ENCODE results near the gene RBM27. TPM values are rescaled to one million over a fixed set of nuclear protein-coding genes. Genes with fewer than 3 reads are reported as not detected.

RBM27 gene
- total RNA-seq, 1 experiment from 2014 or later, result 32.6 TPM

DNA sequence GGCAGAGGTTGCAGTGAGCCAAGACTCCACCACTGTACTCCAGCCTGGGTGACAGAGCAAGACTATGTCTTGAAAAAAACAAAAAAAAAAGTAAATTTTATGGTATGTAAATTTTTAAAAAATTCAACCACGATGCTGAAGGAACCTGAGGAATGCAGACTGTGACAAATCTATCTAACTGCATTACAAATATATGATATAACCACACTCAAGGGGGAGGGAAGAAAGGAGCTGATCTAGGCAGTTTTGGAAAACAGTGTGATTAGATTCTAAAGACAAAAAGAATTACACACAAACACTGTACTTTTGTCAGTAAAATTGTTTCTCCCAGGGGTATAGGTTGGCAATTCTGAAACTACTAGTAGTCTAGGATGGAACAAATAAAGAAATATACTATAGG, 37.9 kb upstream of the RBM27 start:
- TF ChIP-seq, protein P1, sequence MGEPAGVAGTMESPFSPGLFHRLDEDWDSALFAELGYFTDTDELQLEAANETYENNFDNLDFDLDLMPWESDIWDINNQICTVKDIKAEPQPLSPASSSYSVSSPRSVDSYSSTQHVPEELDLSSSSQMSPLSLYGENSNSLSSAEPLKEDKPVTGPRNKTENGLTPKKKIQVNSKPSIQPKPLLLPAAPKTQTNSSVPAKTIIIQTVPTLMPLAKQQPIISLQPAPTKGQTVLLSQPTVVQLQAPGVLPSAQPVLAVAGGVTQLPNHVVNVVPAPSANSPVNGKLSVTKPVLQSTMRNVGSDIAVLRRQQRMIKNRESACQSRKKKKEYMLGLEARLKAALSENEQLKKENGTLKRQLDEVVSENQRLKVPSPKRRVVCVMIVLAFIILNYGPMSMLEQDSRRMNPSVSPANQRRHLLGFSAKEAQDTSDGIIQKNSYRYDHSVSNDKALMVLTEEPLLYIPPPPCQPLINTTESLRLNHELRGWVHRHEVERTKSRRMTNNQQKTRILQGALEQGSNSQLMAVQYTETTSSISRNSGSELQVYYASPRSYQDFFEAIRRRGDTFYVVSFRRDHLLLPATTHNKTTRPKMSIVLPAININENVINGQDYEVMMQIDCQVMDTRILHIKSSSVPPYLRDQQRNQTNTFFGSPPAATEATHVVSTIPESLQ (CRISPR knock-in tag; IDR thresholded peaks at IDR 0.05), result no peak
- TF ChIP-seq, protein P2, sequence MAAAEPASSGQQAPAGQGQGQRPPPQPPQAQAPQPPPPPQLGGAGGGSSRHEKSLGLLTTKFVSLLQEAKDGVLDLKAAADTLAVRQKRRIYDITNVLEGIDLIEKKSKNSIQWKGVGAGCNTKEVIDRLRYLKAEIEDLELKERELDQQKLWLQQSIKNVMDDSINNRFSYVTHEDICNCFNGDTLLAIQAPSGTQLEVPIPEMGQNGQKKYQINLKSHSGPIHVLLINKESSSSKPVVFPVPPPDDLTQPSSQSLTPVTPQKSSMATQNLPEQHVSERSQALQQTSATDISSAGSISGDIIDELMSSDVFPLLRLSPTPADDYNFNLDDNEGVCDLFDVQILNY (CRISPR knock-in tag; IDR thresholded peaks at IDR 0.05), result no peak
- TF ChIP-seq GRHL2 (CRISPR knock-in tag; IDR thresholded peaks at IDR 0.05; ENCODE audit: insufficient replicate concordance, severe bottlenecking) (no peak), TP53 (CRISPR knock-in tag; IDR thresholded peaks at IDR 0.05) (no peak), ZNF416 (CRISPR knock-in tag; IDR thresholded peaks at IDR 0.05) (no peak), GTF2I (CRISPR knock-in tag; conservative IDR thresholded peaks at IDR 0.05) (no peak), JAZF1 (CRISPR knock-in tag; IDR thresholded peaks at IDR 0.05) (no peak), USF1 (CRISPR knock-in tag; IDR thresholded peaks at IDR 0.05) (no peak), ZNF317 (CRISPR knock-in tag; IDR thresholded peaks at IDR 0.05; ENCODE audit: borderline replicate concordance, low read depth) (no peak), SP1 (CRISPR knock-in tag; conservative IDR thresholded peaks at IDR 0.05) (no peak), TEAD1 (CRISPR knock-in tag; IDR thresholded peaks at IDR 0.05) (no peak), NR1H2 (CRISPR knock-in tag; IDR thresholded peaks at IDR 0.05) (no peak), PREB (CRISPR knock-in tag; IDR thresholded peaks at IDR 0.05; ENCODE audit: borderline replicate concordance) (no peak), PRRX2 (CRISPR knock-in tag; IDR thresholded peaks at IDR 0.05) (no peak), ZNF671 (CRISPR knock-in tag; IDR thresholded peaks at IDR 0.05) (no peak)
- TF ChIP-seq, protein P3, sequence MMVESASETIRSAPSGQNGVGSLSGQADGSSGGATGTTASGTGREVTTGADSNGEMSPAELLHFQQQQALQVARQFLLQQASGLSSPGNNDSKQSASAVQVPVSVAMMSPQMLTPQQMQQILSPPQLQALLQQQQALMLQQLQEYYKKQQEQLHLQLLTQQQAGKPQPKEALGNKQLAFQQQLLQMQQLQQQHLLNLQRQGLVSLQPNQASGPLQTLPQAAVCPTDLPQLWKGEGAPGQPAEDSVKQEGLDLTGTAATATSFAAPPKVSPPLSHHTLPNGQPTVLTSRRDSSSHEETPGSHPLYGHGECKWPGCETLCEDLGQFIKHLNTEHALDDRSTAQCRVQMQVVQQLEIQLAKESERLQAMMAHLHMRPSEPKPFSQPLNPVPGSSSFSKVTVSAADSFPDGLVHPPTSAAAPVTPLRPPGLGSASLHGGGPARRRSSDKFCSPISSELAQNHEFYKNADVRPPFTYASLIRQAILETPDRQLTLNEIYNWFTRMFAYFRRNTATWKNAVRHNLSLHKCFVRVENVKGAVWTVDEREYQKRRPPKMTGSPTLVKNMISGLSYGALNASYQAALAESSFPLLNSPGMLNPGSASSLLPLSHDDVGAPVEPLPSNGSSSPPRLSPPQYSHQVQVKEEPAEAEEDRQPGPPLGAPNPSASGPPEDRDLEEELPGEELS (CRISPR knock-in tag; IDR thresholded peaks at IDR 0.05), result no peak
- TF ChIP-seq, protein P4, sequence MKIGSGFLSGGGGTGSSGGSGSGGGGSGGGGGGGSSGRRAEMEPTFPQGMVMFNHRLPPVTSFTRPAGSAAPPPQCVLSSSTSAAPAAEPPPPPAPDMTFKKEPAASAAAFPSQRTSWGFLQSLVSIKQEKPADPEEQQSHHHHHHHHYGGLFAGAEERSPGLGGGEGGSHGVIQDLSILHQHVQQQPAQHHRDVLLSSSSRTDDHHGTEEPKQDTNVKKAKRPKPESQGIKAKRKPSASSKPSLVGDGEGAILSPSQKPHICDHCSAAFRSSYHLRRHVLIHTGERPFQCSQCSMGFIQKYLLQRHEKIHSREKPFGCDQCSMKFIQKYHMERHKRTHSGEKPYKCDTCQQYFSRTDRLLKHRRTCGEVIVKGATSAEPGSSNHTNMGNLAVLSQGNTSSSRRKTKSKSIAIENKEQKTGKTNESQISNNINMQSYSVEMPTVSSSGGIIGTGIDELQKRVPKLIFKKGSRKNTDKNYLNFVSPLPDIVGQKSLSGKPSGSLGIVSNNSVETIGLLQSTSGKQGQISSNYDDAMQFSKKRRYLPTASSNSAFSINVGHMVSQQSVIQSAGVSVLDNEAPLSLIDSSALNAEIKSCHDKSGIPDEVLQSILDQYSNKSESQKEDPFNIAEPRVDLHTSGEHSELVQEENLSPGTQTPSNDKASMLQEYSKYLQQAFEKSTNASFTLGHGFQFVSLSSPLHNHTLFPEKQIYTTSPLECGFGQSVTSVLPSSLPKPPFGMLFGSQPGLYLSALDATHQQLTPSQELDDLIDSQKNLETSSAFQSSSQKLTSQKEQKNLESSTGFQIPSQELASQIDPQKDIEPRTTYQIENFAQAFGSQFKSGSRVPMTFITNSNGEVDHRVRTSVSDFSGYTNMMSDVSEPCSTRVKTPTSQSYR (CRISPR knock-in tag; IDR thresholded peaks at IDR 0.05), result no peak
- Mint-ChIP-seq H3K9me3 (no peaks in the 10 kb centered on the region), H3K36me3 (peaks cover 73% of the 10 kb centered on the region), H3K4me1 (no peaks in the 10 kb centered on the region), H3K27me3 (ENCODE audit: low read depth) (no peaks in the 10 kb centered on the region), H3K4me3 (no peak overlapping the region), H3K27ac (no peak overlapping the region)
- DNase-seq (ENCODE audit: low spot score) (no peak), ATAC-seq (no peak)
- POLR2A ChIA-PET, result interaction anchor here (0.6 kb wide), 1 partner anchor 8 kb away, joined by 4 read pairs; no protein-coding TSS in a partner anchor
- CTCF ChIA-PET, result no interaction called here
